ENCODE results near the gene SCN1B.

SCN1B gene

GRCh38 chr19:35081201-35081600 lies 50.9 kb downstream of the SCN1B start:
- H3K4me3 ChIP-seq (ENCODE audit: insufficient read depth, low read length, poor library complexity, severe bottlenecking) = no peak overlapping the region

GRCh38 chr19:35083691-35084508 lies 53.6 kb downstream of the SCN1B start:
- TF ChIP-seq EZH2phosphoT487 (conservative IDR thresholded peaks at IDR 0.05; ENCODE audit: low read length) = no peak
- TF ChIP-seq CTCF (IDR thresholded peaks at IDR 0.05; ENCODE audit: insufficient read depth, low read length, poor library complexity, severe bottlenecking) = no peak
- Histone ChIP-seq H3K27ac (ENCODE audit: low read depth, low read length) (peak overlapping the region; percentile 98), H3K27me3 (ENCODE audit: low read length) (no peaks in the 10 kb centered on the region), H3K9me2 (replicated peaks; ENCODE audit: insufficient read depth, low read length) (no peaks in the 10 kb centered on the region), H2AFZ (ENCODE audit: low read depth, low read length, severe bottlenecking) (peak overlapping the region; percentile 62), H3K4me2 (ENCODE audit: low read depth, low read length, poor library complexity, severe bottlenecking) (peak overlapping the region; percentile 58), H3F3A (ENCODE audit: insufficient read depth) (peaks cover 22% of the 10 kb centered on the region), H3K4me3 (ENCODE audit: insufficient read depth, low read length, poor library complexity, severe bottlenecking) (no peak overlapping the region), H3K9ac (ENCODE audit: low read length) (peak overlapping the region; percentile 59), H3K36me3 (ENCODE audit: low read length) (no peaks in the 10 kb centered on the region), H4K20me1 (ENCODE audit: low read depth, low read length) (no peaks in the 10 kb centered on the region), H3K9me3 (ENCODE audit: insufficient read depth, low read length) (no peaks in the 10 kb centered on the region), H3K79me2 (ENCODE audit: insufficient read depth, low read length) (no peaks in the 10 kb centered on the region)

More at GRCh38 chr19:35081201-35081600, 50.9 kb downstream of the SCN1B start:
- Histone ChIP-seq H3K79me2 (ENCODE audit: insufficient read depth, low read length) (no peaks in the 10 kb centered on the region), H3K36me3 (ENCODE audit: low read length) (no peaks in the 10 kb centered on the region), H3K27ac (ENCODE audit: low read depth, low read length) (no peak overlapping the region), H3K9me3 (ENCODE audit: insufficient read depth, low read length) (no peaks in the 10 kb centered on the region), H3K27me3 (ENCODE audit: low read length) (no peaks in the 10 kb centered on the region), H3F3A (ENCODE audit: insufficient read depth) (peaks cover 11% of the 10 kb centered on the region), H4K20me1 (ENCODE audit: low read depth, low read length) (no peaks in the 10 kb centered on the region), H3K4me2 (ENCODE audit: low read depth, low read length, poor library complexity, severe bottlenecking) (no peak overlapping the region), H3K9ac (ENCODE audit: low read length) (no peak overlapping the region), H2AFZ (ENCODE audit: low read depth, low read length, severe bottlenecking) (no peak overlapping the region), H3K9me2 (replicated peaks; ENCODE audit: insufficient read depth, low read length) (no peaks in the 10 kb centered on the region)
- TF ChIP-seq EZH2phosphoT487 (conservative IDR thresholded peaks at IDR 0.05; ENCODE audit: low read length) = no peak
- TF ChIP-seq CTCF (IDR thresholded peaks at IDR 0.05; ENCODE audit: insufficient read depth, low read length, poor library complexity, severe bottlenecking) = no peak

- Histone ChIP-seq H3K79me2 (ENCODE audit: insufficient read depth, low read length) (no peaks in the 10 kb centered on the region), H3K4me2 (ENCODE audit: low read depth, low read length, poor library complexity, severe bottlenecking) (peak overlapping the region; percentile 58), H3K9me2 (replicated peaks; ENCODE audit: insufficient read depth, low read length) (no peaks in the 10 kb centered on the region), H3F3A (ENCODE audit: insufficient read depth) (peaks cover 22% of the 10 kb centered on the region), H2AFZ (ENCODE audit: low read depth, low read length, severe bottlenecking) (no peak overlapping the region), H3K27ac (ENCODE audit: low read depth, low read length) (peak overlapping the region; percentile 98), H3K36me3 (ENCODE audit: low read length) (no peaks in the 10 kb centered on the region), H4K20me1 (ENCODE audit: low read depth, low read length) (no peaks in the 10 kb centered on the region), H3K4me3 (ENCODE audit: insufficient read depth, low read length, poor library complexity, severe bottlenecking) (no peak overlapping the region), H3K9me3 (ENCODE audit: insufficient read depth, low read length) (no peaks in the 10 kb centered on the region), H3K27me3 (ENCODE audit: low read length) (no peaks in the 10 kb centered on the region), H3K9ac (ENCODE audit: low read length) (peak overlapping the region; percentile 59)
- TF ChIP-seq CTCF (IDR thresholded peaks at IDR 0.05; ENCODE audit: insufficient read depth, low read length, poor library complexity, severe bottlenecking) = no peak
- no peak for TF ChIP-seq EZH2phosphoT487 (conservative IDR thresholded peaks at IDR 0.05; ENCODE audit: low read length)
These were observed 54.2 kb downstream of the SCN1B start for GRCh38 chr19:35084509-35084762.
